ENCODE measurements around the gene SMAD7. TPM values are rescaled to one million over a fixed set of nuclear protein-coding genes. Genes with fewer than 3 reads are reported as not detected.

SMAD7 gene
- polyA plus RNA-seq, 4 donors: 17.2 to 64.1 (median 21.2) TPM

GRCh38 chr18:48893608-48894600, 56.9 kb downstream of the SMAD7 start:
- DNase-seq (peak; percentile 50 to 77), FAIRE-seq (no peak)
- Histone ChIP-seq H3K4me3 (ENCODE audit: low read depth in 1 of 3, low read length in 3 of 3) (no peak overlapping the region), H3K9me3 (ENCODE audit: control insufficient read depth in 2 of 2, insufficient read depth in 1 of 2, low read depth in 1 of 2, low read length in 1 of 2) (no peaks in the 10 kb centered on the region), H3K27me3 (ENCODE audit: control insufficient read depth in 3 of 3, insufficient read depth in 3 of 3, low read length in 3 of 3) (no peaks in the 10 kb centered on the region), H3K4me1 (ENCODE audit: control insufficient read depth in 3 of 3, insufficient read depth in 2 of 3, low read depth in 1 of 3, low read length in 2 of 3) (peaks cover 0 to 22% (median 2%) of the 10 kb centered on the region in 3 donors), H3K36me3 (ENCODE audit: control insufficient read depth in 3 of 3, insufficient read depth in 2 of 3, low read depth in 1 of 3, low read length in 3 of 3) (no peaks in the 10 kb centered on the region), H3K27ac (ENCODE audit: low read depth in 1 of 3, low read length in 2 of 3) (no peak overlapping the region)
- whole genome bisulfite sequencing, 3 donors: 45 to 75% (median 63%) methylated on average over 25 of the region's 25 CpGs

- H3K9me3 ChIP-seq (ENCODE audit: control insufficient read depth in 2 of 2, insufficient read depth in 1 of 2, low read depth in 1 of 2, low read length in 1 of 2): no peaks in the 10 kb centered on the region
- H3K4me3 ChIP-seq (ENCODE audit: low read depth in 1 of 3, low read length in 3 of 3): no peak overlapping the region
- H3K27ac ChIP-seq (ENCODE audit: low read depth in 1 of 3, low read length in 2 of 3): no peak overlapping the region
- no peaks in the 10 kb centered on the region for H3K27me3 ChIP-seq (ENCODE audit: control insufficient read depth in 3 of 3, insufficient read depth in 3 of 3, low read length in 3 of 3)
- DNase-seq (no peak), FAIRE-seq (no peak)
- 71 to 74% (median 72%) methylated on average over 14 of the region's 14 CpGs for WGBS, 3 donors
- no peaks in the 10 kb centered on the region for H3K36me3 ChIP-seq (ENCODE audit: control insufficient read depth in 3 of 3, insufficient read depth in 2 of 3, low read depth in 1 of 3, low read length in 3 of 3)
- H3K4me1 ChIP-seq (ENCODE audit: control insufficient read depth in 3 of 3, insufficient read depth in 2 of 3, low read depth in 1 of 3, low read length in 2 of 3): peaks cover 0 to 27% (median 2%) of the 10 kb centered on the region in 3 donors
These were observed 57.6 kb downstream of the SMAD7 start for GRCh38 chr18:48893061-48893607.

GRCh38 chr18:48892146-48892855, 58.5 kb downstream of the SMAD7 start:
- no peaks in the 10 kb centered on the region for H3K36me3 ChIP-seq (ENCODE audit: control insufficient read depth in 3 of 3, insufficient read depth in 2 of 3, low read depth in 1 of 3, low read length in 3 of 3)
- H3K9me3 ChIP-seq (ENCODE audit: control insufficient read depth in 2 of 2, insufficient read depth in 1 of 2, low read depth in 1 of 2, low read length in 1 of 2): no peaks in the 10 kb centered on the region
- H3K4me1 ChIP-seq (ENCODE audit: control insufficient read depth in 3 of 3, insufficient read depth in 2 of 3, low read depth in 1 of 3, low read length in 2 of 3): peaks cover 0 to 27% (median 2%) of the 10 kb centered on the region in 3 donors
- DNase-seq: no peak
- whole genome bisulfite sequencing, 3 donors: 90 to 92% (median 90%) methylated on average over 22 of the region's 22 CpGs
- H3K27ac ChIP-seq (ENCODE audit: low read depth in 1 of 3, low read length in 2 of 3): no peak overlapping the region
- no peak overlapping the region for H3K4me3 ChIP-seq (ENCODE audit: low read depth in 1 of 3, low read length in 3 of 3)
- H3K27me3 ChIP-seq (ENCODE audit: control insufficient read depth in 3 of 3, insufficient read depth in 3 of 3, low read length in 3 of 3): no peaks in the 10 kb centered on the region
- no peak for FAIRE-seq

GRCh38 chr18:48891721-48892120, 59.0 kb downstream of the SMAD7 start:
- no peaks in the 10 kb centered on the region for H3K9me3 ChIP-seq (ENCODE audit: control insufficient read depth in 2 of 2, insufficient read depth in 1 of 2, low read depth in 1 of 2, low read length in 1 of 2)
- no peaks in the 10 kb centered on the region for H3K27me3 ChIP-seq (ENCODE audit: control insufficient read depth in 3 of 3, insufficient read depth in 3 of 3, low read length in 3 of 3)
- peaks cover 0 to 27% (median 2%) of the 10 kb centered on the region in 3 donors for H3K4me1 ChIP-seq (ENCODE audit: control insufficient read depth in 3 of 3, insufficient read depth in 2 of 3, low read depth in 1 of 3, low read length in 2 of 3)
- H3K36me3 ChIP-seq (ENCODE audit: control insufficient read depth in 3 of 3, insufficient read depth in 2 of 3, low read depth in 1 of 3, low read length in 3 of 3): no peaks in the 10 kb centered on the region
- H3K27ac ChIP-seq (ENCODE audit: low read depth in 1 of 3, low read length in 2 of 3): no peak overlapping the region
- H3K4me3 ChIP-seq (ENCODE audit: low read depth in 1 of 3, low read length in 3 of 3): no peak overlapping the region
- DNase-seq: no peak
- FAIRE-seq: no peak
- 93 to 99% (median 97%) methylated on average over 4 of the region's 4 CpGs for WGBS, 3 donors

GRCh38 chr18:48889981-48890762, 60.6 kb downstream of the SMAD7 start:
- 94 to 98% (median 96%) methylated on average over 13 of the region's 13 CpGs for WGBS, 3 donors
- FAIRE-seq: no peak

GRCh38 chr18:48889115-48889941, 61.4 kb downstream of the SMAD7 start:
- 64 to 76% (median 69%) methylated on average over 13 to 18 of the region's 18 CpGs for WGBS, 3 donors

More at GRCh38 chr18:48889981-48890762, 60.6 kb downstream of the SMAD7 start:
- H3K27me3 ChIP-seq (ENCODE audit: control insufficient read depth in 3 of 3, insufficient read depth in 3 of 3, low read length in 3 of 3): no peaks in the 10 kb centered on the region
- no peaks in the 10 kb centered on the region for H3K36me3 ChIP-seq (ENCODE audit: control insufficient read depth in 3 of 3, insufficient read depth in 2 of 3, low read depth in 1 of 3, low read length in 3 of 3)
- H3K27ac ChIP-seq (ENCODE audit: low read depth in 1 of 3, low read length in 2 of 3): no peak overlapping the region
- no peaks in the 10 kb centered on the region for H3K9me3 ChIP-seq (ENCODE audit: control insufficient read depth in 2 of 2, insufficient read depth in 1 of 2, low read depth in 1 of 2, low read length in 1 of 2)
- H3K4me3 ChIP-seq (ENCODE audit: low read depth in 1 of 3, low read length in 3 of 3): no peak overlapping the region
- DNase-seq: no peak
- H3K4me1 ChIP-seq (ENCODE audit: control insufficient read depth in 3 of 3, insufficient read depth in 2 of 3, low read depth in 1 of 3, low read length in 2 of 3): peaks cover 0 to 27% (median 2%) of the 10 kb centered on the region in 3 donors

GRCh38 chr18:48888773-48889080, 62.0 kb downstream of the SMAD7 start:
- no peak for DNase-seq
- Histone ChIP-seq H3K9me3 (ENCODE audit: control insufficient read depth in 2 of 2, insufficient read depth in 1 of 2, low read depth in 1 of 2, low read length in 1 of 2) (no peaks in the 10 kb centered on the region), H3K4me1 (ENCODE audit: control insufficient read depth in 3 of 3, insufficient read depth in 2 of 3, low read depth in 1 of 3, low read length in 2 of 3) (peaks cover 0 to 23% (median 2%) of the 10 kb centered on the region in 3 donors), H3K27me3 (ENCODE audit: control insufficient read depth in 3 of 3, insufficient read depth in 3 of 3, low read length in 3 of 3) (no peaks in the 10 kb centered on the region), H3K36me3 (ENCODE audit: control insufficient read depth in 3 of 3, insufficient read depth in 2 of 3, low read depth in 1 of 3, low read length in 3 of 3) (no peaks in the 10 kb centered on the region), H3K27ac (ENCODE audit: low read depth in 1 of 3, low read length in 2 of 3) (no peak overlapping the region), H3K4me3 (ENCODE audit: low read depth in 1 of 3, low read length in 3 of 3) (no peak overlapping the region)
- FAIRE-seq: no peak
- WGBS, 3 donors: 90 to 96% (median 90%) methylated on average over 5 of the region's 5 CpGs

More at GRCh38 chr18:48889115-48889941, 61.4 kb downstream of the SMAD7 start:
- no peaks in the 10 kb centered on the region for H3K36me3 ChIP-seq (ENCODE audit: control insufficient read depth in 3 of 3, insufficient read depth in 2 of 3, low read depth in 1 of 3, low read length in 3 of 3)
- no peak overlapping the region for H3K4me3 ChIP-seq (ENCODE audit: low read depth in 1 of 3, low read length in 3 of 3)
- H3K27ac ChIP-seq (ENCODE audit: low read depth in 1 of 3, low read length in 2 of 3): no peak overlapping the region
- DNase-seq (peak in 1 of 2 donors; percentile 55), FAIRE-seq (no peak)
- H3K27me3 ChIP-seq (ENCODE audit: control insufficient read depth in 3 of 3, insufficient read depth in 3 of 3, low read length in 3 of 3): no peaks in the 10 kb centered on the region
- H3K9me3 ChIP-seq (ENCODE audit: control insufficient read depth in 2 of 2, insufficient read depth in 1 of 2, low read depth in 1 of 2, low read length in 1 of 2): no peaks in the 10 kb centered on the region
- peaks cover 0 to 27% (median 2%) of the 10 kb centered on the region in 3 donors for H3K4me1 ChIP-seq (ENCODE audit: control insufficient read depth in 3 of 3, insufficient read depth in 2 of 3, low read depth in 1 of 3, low read length in 2 of 3)

All from small intestine (tissue), 7 donors.